Measurements from ENCODE around the gene NOL9. TPM values are rescaled to one million over a fixed set of nuclear protein-coding genes. Genes with fewer than 3 reads are reported as not detected.

Gene NOL9
- total and polyA plus RNA-seq, 9 of the 15 experiments (the other 6 are each of a cell fraction or from before 2014, with no cell fraction given), result 5.6 to 76.5 (median 47.3) TPM

- TF ChIP-seq CHD7 (IDR thresholded peaks at IDR 0.05; ENCODE audit: low read depth, low read length) (no peak), BHLHE40 (IDR thresholded peaks at IDR 0.05; ENCODE audit: low read length) (no peak), ZNF551 (CRISPR knock-in tag; IDR thresholded peaks at IDR 0.05) (no peak), SNIP1 (IDR thresholded peaks at IDR 0.05; ENCODE audit: low read depth) (no peak), XRCC3 (IDR thresholded peaks at IDR 0.05) (no peak), NCOA4 (IDR thresholded peaks at IDR 0.05; ENCODE audit: partially characterized antibody) (no peak), ZNF609 (CRISPR knock-in tag; IDR thresholded peaks at IDR 0.05; ENCODE audit: borderline replicate concordance) (no peak), SOX6 (IDR thresholded peaks at IDR 0.05) (no peak), ID3 (CRISPR knock-in tag; IDR thresholded peaks at IDR 0.05) (no peak), ID3 (tag; IDR thresholded peaks at IDR 0.05) (no peak; the same call in 1 of the 2 replicates)
Observed at GRCh38 chr1:6602669-6603237, 48.4 kb upstream of the NOL9 start, which contains the start of gene KLHL21 (continued).
